ENCODE results near the gene AKR1B15. TPM values are rescaled to one million over a fixed set of nuclear protein-coding genes. Genes with fewer than 3 reads are reported as not detected.
A peak's percentile ranks its signal among the peaks of the same experiment; 100 is the strongest.

AKR1B15 gene
- polyA plus RNA-seq, 2 of the 4 experiments (the other 2 are of a cell fraction) = 17.9 to 24.7 TPM

DNA sequence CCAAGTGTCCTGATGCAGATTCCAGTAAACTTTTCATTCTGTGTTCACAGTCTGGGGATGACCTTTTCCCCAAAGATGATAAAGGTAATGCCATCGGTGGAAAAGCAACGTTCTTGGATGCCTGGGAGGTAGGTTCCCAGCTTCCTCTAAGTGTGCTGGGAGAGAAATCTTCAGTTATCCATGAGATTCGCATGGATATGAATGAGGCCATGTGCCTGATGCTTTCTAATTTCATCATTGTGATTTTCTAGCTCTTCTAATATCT lies 16.0 kb upstream of the AKR1B15 start:
- WGBS (ENCODE audit: missing lambda C conversion rate) = 10% methylated on average over 3 of the region's 3 CpGs
- Histone ChIP-seq H3K4me3 (peak overlapping the region; percentile 84), H3K4me2 (peak overlapping the region; percentile 93), H3K27ac (peak overlapping the region; percentile 91 to 98), H3K9me3 (no peaks in the 10 kb centered on the region), H3K4me1 (peaks cover 68% of the 10 kb centered on the region)
- ChIA-PET CTCF (interaction anchor here (0.9 to 28.4 kb wide), 9 partner anchors 12 to 391 kb away, joined by 3 to 914 read pairs (median 6); partner anchors contain the start of genes AKR1B15 and BPGM), POLR2A (no interaction called here)
- ATAC-seq = no peak
- TF ChIP-seq, protein P1, sequence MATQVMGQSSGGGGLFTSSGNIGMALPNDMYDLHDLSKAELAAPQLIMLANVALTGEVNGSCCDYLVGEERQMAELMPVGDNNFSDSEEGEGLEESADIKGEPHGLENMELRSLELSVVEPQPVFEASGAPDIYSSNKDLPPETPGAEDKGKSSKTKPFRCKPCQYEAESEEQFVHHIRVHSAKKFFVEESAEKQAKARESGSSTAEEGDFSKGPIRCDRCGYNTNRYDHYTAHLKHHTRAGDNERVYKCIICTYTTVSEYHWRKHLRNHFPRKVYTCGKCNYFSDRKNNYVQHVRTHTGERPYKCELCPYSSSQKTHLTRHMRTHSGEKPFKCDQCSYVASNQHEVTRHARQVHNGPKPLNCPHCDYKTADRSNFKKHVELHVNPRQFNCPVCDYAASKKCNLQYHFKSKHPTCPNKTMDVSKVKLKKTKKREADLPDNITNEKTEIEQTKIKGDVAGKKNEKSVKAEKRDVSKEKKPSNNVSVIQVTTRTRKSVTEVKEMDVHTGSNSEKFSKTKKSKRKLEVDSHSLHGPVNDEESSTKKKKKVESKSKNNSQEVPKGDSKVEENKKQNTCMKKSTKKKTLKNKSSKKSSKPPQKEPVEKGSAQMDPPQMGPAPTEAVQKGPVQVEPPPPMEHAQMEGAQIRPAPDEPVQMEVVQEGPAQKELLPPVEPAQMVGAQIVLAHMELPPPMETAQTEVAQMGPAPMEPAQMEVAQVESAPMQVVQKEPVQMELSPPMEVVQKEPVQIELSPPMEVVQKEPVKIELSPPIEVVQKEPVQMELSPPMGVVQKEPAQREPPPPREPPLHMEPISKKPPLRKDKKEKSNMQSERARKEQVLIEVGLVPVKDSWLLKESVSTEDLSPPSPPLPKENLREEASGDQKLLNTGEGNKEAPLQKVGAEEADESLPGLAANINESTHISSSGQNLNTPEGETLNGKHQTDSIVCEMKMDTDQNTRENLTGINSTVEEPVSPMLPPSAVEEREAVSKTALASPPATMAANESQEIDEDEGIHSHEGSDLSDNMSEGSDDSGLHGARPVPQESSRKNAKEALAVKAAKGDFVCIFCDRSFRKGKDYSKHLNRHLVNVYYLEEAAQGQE (IDR thresholded peaks at IDR 0.05) = 0 out of 2 replicates have a peak, but pooled peaks have one; percentile 16
- TF ChIP-seq POLR2AphosphoS2 (conservative IDR thresholded peaks at IDR 0.05; ENCODE audit: low read length) (peak; percentile 82), ESRRA (IDR thresholded peaks at IDR 0.05; ENCODE audit: borderline replicate concordance, low read length) (no peak)
- peak; percentile 79 for FAIRE-seq
- no peak for DNase-seq (ENCODE audit: low read depth in 1 of 2, low spot score in 1 of 2)

DNA sequence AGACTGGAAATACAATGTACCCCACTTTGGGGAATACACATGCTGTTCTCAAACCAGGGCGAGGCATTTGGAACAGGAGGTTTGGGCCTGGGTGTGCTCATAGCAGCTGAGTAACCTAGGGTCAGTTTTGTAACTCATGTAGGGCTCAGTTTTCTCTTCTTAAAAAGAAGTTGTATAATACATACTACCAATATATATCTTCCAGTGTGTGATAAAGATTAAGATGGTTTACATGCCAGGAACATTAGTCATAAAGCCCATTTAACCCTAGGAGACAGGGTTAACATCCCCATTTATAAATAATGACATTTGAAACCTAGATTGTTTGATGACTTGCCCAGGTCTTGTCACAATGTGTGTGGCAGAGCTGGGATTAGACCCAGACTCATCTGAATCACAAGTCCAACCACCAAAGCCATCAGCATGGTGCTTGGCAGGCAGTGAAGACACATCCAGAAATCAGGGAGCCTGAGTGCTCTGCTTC lies 15.6 kb upstream of the AKR1B15 start:
- ATAC-seq (peak in 1 of 2 experiments; percentile 6; a peak in 3 of 6 replicates), DNase-seq (ENCODE audit: low read depth in 1 of 2, low spot score in 1 of 2) (no peak), FAIRE-seq (peak; percentile 74)
- H3K4me3 ChIP-seq = peak overlapping the region; percentile 84
- ChIA-PET POLR2A (no interaction called here), CTCF (interaction anchor here (0.9 to 28.4 kb wide), 7 partner anchors 13 to 392 kb away, joined by 3 to 914 read pairs (median 6); partner anchors contain the start of gene AKR1B15)
- H3K4me2 ChIP-seq = peak overlapping the region; percentile 93
- peaks cover 72% of the 10 kb centered on the region for H3K4me1 ChIP-seq
- peak overlapping the region; percentile 91 to 98 for H3K27ac ChIP-seq
- TF ChIP-seq JUN (IDR thresholded peaks at IDR 0.05) = peak in 1 of 2 experiments; percentile 64; a peak in 3 of 5 replicates
- peak; percentile 67; the same call in 1 of the 2 replicates for TF ChIP-seq GATA3 (IDR thresholded peaks at IDR 0.05; ENCODE audit: borderline replicate concordance)
- no peak for TF ChIP-seq HOXB13 (CRISPR knock-in tag; IDR thresholded peaks at IDR 0.05; ENCODE audit: low read depth)
- TF ChIP-seq TP53 (CRISPR knock-in tag; IDR thresholded peaks at IDR 0.05) = peak; percentile 53; the same call in 1 of the 2 replicates
- TF ChIP-seq FOSB (CRISPR knock-in tag; IDR thresholded peaks at IDR 0.05) = peak; percentile 94
- TF ChIP-seq, protein P2, sequence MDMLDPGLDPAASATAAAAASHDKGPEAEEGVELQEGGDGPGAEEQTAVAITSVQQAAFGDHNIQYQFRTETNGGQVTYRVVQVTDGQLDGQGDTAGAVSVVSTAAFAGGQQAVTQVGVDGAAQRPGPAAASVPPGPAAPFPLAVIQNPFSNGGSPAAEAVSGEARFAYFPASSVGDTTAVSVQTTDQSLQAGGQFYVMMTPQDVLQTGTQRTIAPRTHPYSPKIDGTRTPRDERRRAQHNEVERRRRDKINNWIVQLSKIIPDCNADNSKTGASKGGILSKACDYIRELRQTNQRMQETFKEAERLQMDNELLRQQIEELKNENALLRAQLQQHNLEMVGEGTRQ (IDR thresholded peaks at IDR 0.05) = no peak
- no peak for TF ChIP-seq CHD2 (IDR thresholded peaks at IDR 0.05; ENCODE audit: low read length, partially characterized antibody)
- TF ChIP-seq, protein P3, sequence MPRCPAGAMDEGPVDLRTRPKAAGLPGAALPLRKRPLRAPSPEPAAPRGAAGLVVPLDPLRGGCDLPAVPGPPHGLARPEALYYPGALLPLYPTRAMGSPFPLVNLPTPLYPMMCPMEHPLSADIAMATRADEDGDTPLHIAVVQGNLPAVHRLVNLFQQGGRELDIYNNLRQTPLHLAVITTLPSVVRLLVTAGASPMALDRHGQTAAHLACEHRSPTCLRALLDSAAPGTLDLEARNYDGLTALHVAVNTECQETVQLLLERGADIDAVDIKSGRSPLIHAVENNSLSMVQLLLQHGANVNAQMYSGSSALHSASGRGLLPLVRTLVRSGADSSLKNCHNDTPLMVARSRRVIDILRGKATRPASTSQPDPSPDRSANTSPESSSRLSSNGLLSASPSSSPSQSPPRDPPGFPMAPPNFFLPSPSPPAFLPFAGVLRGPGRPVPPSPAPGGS (IDR thresholded peaks at IDR 0.05) = 0 out of 3 replicates have a peak, but pooled peaks have one; percentile 38
- peak; percentile 36; the same call in 1 of the 2 replicates for TF ChIP-seq EHF (CRISPR knock-in tag; IDR thresholded peaks at IDR 0.05)
- TF ChIP-seq POLR2A (IDR thresholded peaks at IDR 0.05; ENCODE audit: low read length) = no peak
- TF ChIP-seq EP300 (IDR thresholded peaks at IDR 0.05) = peak; percentile 27 to 74; a peak in 3 of 5 replicates
- TF ChIP-seq RAD21 (conservative IDR thresholded peaks at IDR 0.05 in 1 of 2, IDR thresholded peaks at IDR 0.05 in 1 of 2) = 0 out of 5 replicates have a peak, but pooled peaks of 1 of the 2 experiments have one; percentile 10
- no peak for TF ChIP-seq ZNF302 (CRISPR knock-in tag; IDR thresholded peaks at IDR 0.05)
- peak; percentile 78 for TF ChIP-seq JUNB (IDR thresholded peaks at IDR 0.05)
- no peak for TF ChIP-seq EHMT2 (IDR thresholded peaks at IDR 0.05; ENCODE audit: low read depth)
- peak; percentile 72 for TF ChIP-seq FOSL2 (IDR thresholded peaks at IDR 0.05)
- TF ChIP-seq FOSL2 (CRISPR knock-in tag; IDR thresholded peaks at IDR 0.05) = peak; percentile 63
- TF ChIP-seq ZC3H11A (IDR thresholded peaks at IDR 0.05) = no peak
- 16% methylated on average over 1 of the region's 1 CpG for WGBS (ENCODE audit: missing lambda C conversion rate)
- H3K9me3 ChIP-seq = no peaks in the 10 kb centered on the region
